CD4-positive, alpha-beta T cell (primary cell): Measurements from ENCODE around the gene KHK. TPM values are rescaled to one million over a fixed set of nuclear protein-coding genes. Genes with fewer than 3 reads are reported as not detected.
"Not testable (repeated sequence)": the region's sequence is repeated elsewhere in the genome, so short reads cannot be mapped to it uniquely, and the experiment has no call there.

ENCODE experiments used
- ATAC-seq: fragments of 200-7000 bp; cut with Tn5 transposase; one replicate; pipeline ENCODE4 v1.10.0; 2022; ENCODE audit warnings: mild to moderate bottlenecking; ENCODE audit not compliant: poor library complexity
- CTCF ChIA-PET: fragments of 350-600 bp; sonication (Branson Sonifier 250); formaldehyde crosslinking; loops from one replicate; lab custom pipeline; 2021; ENCODE audit warnings: antibody characterized with exemption, inconsistent platforms; lab: Charles Lee
- POLR2A ChIA-PET: fragments of 350-600 bp; sonication (Branson Sonifier 250); formaldehyde crosslinking; loops from one replicate; lab custom pipeline; 2021; ENCODE audit warnings: antibody characterized with exemption, inconsistent platforms; lab: Charles Lee
- DNase-seq, 14 experiments: peaks; one replicate each; pipeline ENCODE4 v3.0.0-alpha.2; 2013 to 2020; ENCODE audit warnings: mixed read lengths in 2 of 14
- H3K27ac ChIP-seq, 2 donors: one replicate each; pipeline versions ENCODE4 v1.5.1 to v1.7.0; 2013; ENCODE audit warnings: low read length in 2 of 2, low read depth in 1 of 2, mild to moderate bottlenecking in 1 of 2
- H3K27me3 ChIP-seq, 2 experiments: 1 replicate in 1 of 2; 2 replicates in 1 of 2; pipeline versions ENCODE4 v1.6.1 to v1.7.0; 2013; ENCODE audit warnings: low read length in 2 of 2, control low read depth in 1 of 2, mild to moderate bottlenecking in 1 of 2, moderate library complexity in 1 of 2; ENCODE audit not compliant: insufficient read depth in 2 of 2, control insufficient read depth in 1 of 2
- H3K36me3 ChIP-seq: one replicate; pipeline ENCODE4 v1.6.1; 2013; ENCODE audit warnings: low read length, control low read depth; ENCODE audit not compliant: insufficient read depth
- H3K4me1 ChIP-seq: one replicate; pipeline ENCODE4 v1.6.1; 2013; ENCODE audit warnings: low read length, control low read depth; ENCODE audit not compliant: insufficient read depth
- H3K4me3 ChIP-seq: one replicate; pipeline ENCODE4 v1.5.1; 2013; ENCODE audit warnings: mild to moderate bottlenecking, low read length, moderate library complexity
- H3K9me3 ChIP-seq, 2 experiments: 1 replicate in 1 of 2; 2 replicates in 1 of 2; pipeline versions ENCODE4 v1.6.1 to v1.7.0; 2013; ENCODE audit warnings: low read length in 2 of 2, mild to moderate bottlenecking in 2 of 2, control low read depth in 1 of 2, moderate library complexity in 1 of 2; ENCODE audit not compliant: control insufficient read depth in 1 of 2, insufficient read depth in 1 of 2
- H3K27ac Mint-ChIP-seq: one replicate; pipeline ENCODE4 v1.8.0; 2020; ENCODE audit warnings: mixed read lengths
- H3K27me3 Mint-ChIP-seq: one replicate; pipeline ENCODE4 v1.8.0; 2021; ENCODE audit warnings: mixed read lengths
- H3K36me3 Mint-ChIP-seq: one replicate; pipeline ENCODE4 v1.8.0; 2021; ENCODE audit warnings: low read depth, mixed read lengths
- H3K4me1 Mint-ChIP-seq: one replicate; pipeline ENCODE4 v1.8.0; 2021; ENCODE audit warnings: low read depth, mixed read lengths
- H3K4me3 Mint-ChIP-seq: one replicate; pipeline ENCODE4 v1.8.0; 2020; ENCODE audit warnings: mild to moderate bottlenecking, mixed read lengths
- H3K9me3 Mint-ChIP-seq: one replicate; pipeline ENCODE4 v1.8.0; 2020; ENCODE audit warnings: mixed read lengths
- intact Hi-C, 2 experiments: fragments of 100-400 bp; cut with DNase I in 1 of 2; cut with micrococcal nuclease in 1 of 2; formaldehyde crosslinking; loops; one replicate each; pipeline versions ENCODE4 v1.15.1 to v1.9.0; 2023 to 2025; cut with DNase I, micrococcal nuclease
- total RNA-seq, 174 experiments: library from RNA in 2 of 174; stranded (reverse) in 2 of 174; gene quantifications; one replicate each; pipeline ENCODE4 v1.2.3 and lab custom pipeline; 2021 to 2026
- TF ChIP-seq, protein P1 (sequence below): fragments of 200-600 bp; IDR thresholded peaks from one replicate; pipeline ENCODE4 v1.8.0; 2022; ENCODE audit warnings: antibody characterized with exemption, mild to moderate bottlenecking

KHK gene
- total RNA-seq, 2 experiments from 2014 or later: 4.7 TPM

DNA sequence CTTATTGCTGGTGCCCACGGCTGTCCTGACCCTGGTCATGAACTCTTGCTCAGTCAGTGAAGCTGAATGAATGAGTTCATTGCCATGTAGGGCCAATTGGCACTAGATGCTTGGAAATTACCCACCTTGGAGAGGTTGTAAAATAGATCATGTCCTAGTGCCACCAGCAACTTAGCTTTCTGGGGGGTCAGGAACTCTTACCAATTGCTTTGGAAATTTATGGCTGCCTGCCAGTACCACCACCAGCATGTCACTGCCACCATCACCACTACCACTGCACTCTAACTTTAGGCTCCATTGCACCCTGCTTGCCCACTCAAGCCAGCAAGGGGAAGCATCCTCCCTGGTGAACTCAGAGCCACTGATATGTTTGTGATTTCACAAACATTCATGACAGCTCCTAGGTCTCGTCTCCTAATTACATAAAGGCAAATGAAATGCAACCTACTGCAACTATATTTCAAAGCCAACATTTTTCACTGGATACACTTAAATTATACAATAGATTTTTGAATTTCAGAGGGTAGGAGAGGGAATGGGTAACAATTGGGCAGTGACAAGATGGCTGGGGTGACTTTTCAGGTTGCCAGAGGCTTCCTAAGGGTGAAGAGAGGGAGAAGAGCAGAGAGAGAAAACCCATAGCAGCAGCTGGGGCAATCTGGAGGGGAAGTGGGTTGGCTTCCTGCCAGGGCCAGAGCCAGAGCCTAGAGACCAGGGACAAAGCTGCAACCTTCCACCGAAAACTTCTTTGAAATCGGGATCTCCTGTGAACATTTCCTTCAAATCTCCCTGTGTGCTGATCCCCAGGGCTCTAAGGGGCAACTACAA is 11.6 kb upstream of the KHK start:
- no peaks in the 10 kb centered on the region for H3K27me3 ChIP-seq
- ChIA-PET CTCF (interaction anchor here (0.9 kb wide), 1 partner anchor 113 kb away, joined by 3 read pairs; no protein-coding TSS in a partner anchor), POLR2A (interaction anchor here (10.6 to 13.4 kb wide), 2 partner anchors 9 to 20 kb away, joined by 161 to 301 read pairs; partner anchors contain the start of genes AGBL5 and KHK)
- peak in 13 of 14 experiments; percentile 38 to 80 (median 53) for DNase-seq
- H3K36me3 ChIP-seq: peaks cover 2% of the 10 kb centered on the region
- Mint-ChIP-seq H3K4me3 (peak overlapping the region; percentile 80), H3K27ac (peak overlapping the region; percentile 73), H3K36me3 (peaks cover 11% of the 10 kb centered on the region), H3K27me3 (no peaks in the 10 kb centered on the region), H3K4me1 (peaks cover 69% of the 10 kb centered on the region), H3K9me3 (no peaks in the 10 kb centered on the region)
- no peaks in the 10 kb centered on the region for H3K9me3 ChIP-seq
- no peak for ATAC-seq
- H3K4me3 ChIP-seq: no peak overlapping the region
- H3K4me1 ChIP-seq: peaks cover 48% of the 10 kb centered on the region
- TF ChIP-seq, protein P1, sequence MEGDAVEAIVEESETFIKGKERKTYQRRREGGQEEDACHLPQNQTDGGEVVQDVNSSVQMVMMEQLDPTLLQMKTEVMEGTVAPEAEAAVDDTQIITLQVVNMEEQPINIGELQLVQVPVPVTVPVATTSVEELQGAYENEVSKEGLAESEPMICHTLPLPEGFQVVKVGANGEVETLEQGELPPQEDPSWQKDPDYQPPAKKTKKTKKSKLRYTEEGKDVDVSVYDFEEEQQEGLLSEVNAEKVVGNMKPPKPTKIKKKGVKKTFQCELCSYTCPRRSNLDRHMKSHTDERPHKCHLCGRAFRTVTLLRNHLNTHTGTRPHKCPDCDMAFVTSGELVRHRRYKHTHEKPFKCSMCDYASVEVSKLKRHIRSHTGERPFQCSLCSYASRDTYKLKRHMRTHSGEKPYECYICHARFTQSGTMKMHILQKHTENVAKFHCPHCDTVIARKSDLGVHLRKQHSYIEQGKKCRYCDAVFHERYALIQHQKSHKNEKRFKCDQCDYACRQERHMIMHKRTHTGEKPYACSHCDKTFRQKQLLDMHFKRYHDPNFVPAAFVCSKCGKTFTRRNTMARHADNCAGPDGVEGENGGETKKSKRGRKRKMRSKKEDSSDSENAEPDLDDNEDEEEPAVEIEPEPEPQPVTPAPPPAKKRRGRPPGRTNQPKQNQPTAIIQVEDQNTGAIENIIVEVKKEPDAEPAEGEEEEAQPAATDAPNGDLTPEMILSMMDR: no peak
- intact Hi-C loops: loop anchor here in 1 of 2 experiments (5.0 kb wide), 2 partner anchors 57 to 137 kb away; partner anchors contain the start of genes ATRAID, PREB and SLC5A6
- H3K27ac ChIP-seq: peak overlapping the region in 1 of 2 donors; percentile 22

DNA sequence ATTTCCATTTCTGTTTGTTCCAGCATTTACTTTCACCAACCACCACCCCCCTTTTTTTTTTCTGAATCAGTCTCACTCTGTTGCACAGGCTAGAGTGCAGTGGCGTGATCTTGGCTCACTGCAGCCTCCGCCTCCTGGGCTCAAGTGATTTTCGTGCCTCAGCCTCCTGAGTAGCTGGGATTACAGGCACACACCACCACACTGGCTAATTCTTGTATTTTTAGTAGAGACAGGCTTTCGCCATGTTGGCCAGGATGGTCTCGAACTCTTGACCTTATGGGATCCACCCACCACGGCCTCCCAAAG is 11.1 kb upstream of the KHK start:
- H3K4me3 ChIP-seq: not testable (repeated sequence)

DNA sequence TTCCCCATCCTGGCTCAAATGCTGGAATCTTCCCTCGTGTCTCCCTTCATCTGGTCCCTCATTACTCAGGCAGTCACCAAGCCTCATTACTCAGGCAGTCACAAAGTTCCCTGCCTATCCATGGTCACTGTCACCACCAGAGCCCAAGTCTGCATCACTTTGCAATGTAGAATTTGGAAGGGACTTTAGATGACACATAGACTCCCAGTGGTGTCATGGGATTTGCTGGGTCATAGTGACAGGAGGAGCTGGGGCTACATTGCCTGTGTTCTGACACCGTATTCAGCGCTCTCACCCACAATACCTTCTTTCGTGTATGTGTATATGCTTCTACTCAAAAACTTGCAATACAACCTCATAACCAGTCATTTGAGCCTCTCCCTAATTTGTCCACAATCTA is 10.2 kb upstream of the KHK start:
- Histone ChIP-seq H3K27me3 (no peaks in the 10 kb centered on the region), H3K36me3 (no peaks in the 10 kb centered on the region), H3K9me3 (no peaks in the 10 kb centered on the region), H3K4me3 (no peak overlapping the region), H3K4me1 (peaks cover 46% of the 10 kb centered on the region), H3K27ac (no peak overlapping the region)
- intact Hi-C loops: no loop called here
- POLR2A ChIA-PET: interaction anchor here (13.4 kb wide), 1 partner anchor 21 kb away, joined by 301 read pairs; the partner anchor contains the start of gene AGBL5
- peak overlapping the region; percentile 83 for H3K4me3 Mint-ChIP-seq
- H3K27me3 Mint-ChIP-seq: no peaks in the 10 kb centered on the region
- TF ChIP-seq, protein P1: no peak
- H3K9me3 Mint-ChIP-seq: no peaks in the 10 kb centered on the region
- H3K4me1 Mint-ChIP-seq: peaks cover 64% of the 10 kb centered on the region
- H3K36me3 Mint-ChIP-seq: peaks cover 1% of the 10 kb centered on the region
- no peak for DNase-seq
- CTCF ChIA-PET: interaction anchor here (0.6 kb wide), 1 partner anchor 32 kb away, joined by 3 read pairs; no protein-coding TSS in a partner anchor
- ATAC-seq: no peak
- H3K27ac Mint-ChIP-seq: no peak overlapping the region

More for the DNA sequence above, 11.1 kb upstream of the KHK start:
- POLR2A ChIA-PET: interaction anchor here (10.6 to 13.4 kb wide), 2 partner anchors 8 to 20 kb away, joined by 161 to 301 read pairs; partner anchors contain the start of genes AGBL5 and KHK
- ATAC-seq, H3K27me3 Mint-ChIP-seq, H3K9me3 Mint-ChIP-seq, H3K36me3 ChIP-seq, H3K36me3 Mint-ChIP-seq, intact Hi-C loops, DNase-seq, H3K27me3 ChIP-seq, CTCF ChIA-PET, H3K9me3 ChIP-seq: not testable (repeated sequence)
- H3K27ac ChIP-seq: peak overlapping the region in 1 of 2 donors; percentile 22
- peak overlapping the region; percentile 80 for H3K4me3 Mint-ChIP-seq
- H3K27ac Mint-ChIP-seq: peak overlapping the region; percentile 73
- H3K4me1 Mint-ChIP-seq: peaks cover 65% of the 10 kb centered on the region
- H3K4me1 ChIP-seq: peaks cover 45% of the 10 kb centered on the region
